GM06990 (cell line): ENCODE measurements around the gene TMEM43.

ENCODE experiments used
- DNase-seq: peaks from one replicate; pipeline ENCODE4 v3.0.0-alpha.2; 2011; ENCODE audit not compliant: insufficient read length; ENCODE audit errors: extremely low read depth
- H3K27me3 ChIP-seq: replicated peaks from 2 replicates; pipeline ENCODE4 v1.6.0; 2011; ENCODE audit warnings: low read length; ENCODE audit not compliant: control insufficient read depth, insufficient read depth
- H3K36me3 ChIP-seq: 2 replicates; pipeline ENCODE4 v1.5.1; 2011; ENCODE audit warnings: low read length; ENCODE audit not compliant: control insufficient read depth, insufficient read depth
- H3K4me3 ChIP-seq: replicated peaks from 2 replicates; pipeline ENCODE4 v1.5.1; 2011; ENCODE audit warnings: low read depth, mild to moderate bottlenecking, control low read depth, low read length
- CTCF ChIP-seq: IDR thresholded peaks from 2 replicates; pipeline ENCODE4 v1.5.1; 2011; ENCODE audit warnings: low read length, control low read depth, mild to moderate bottlenecking, inconsistent platforms; ENCODE audit not compliant: insufficient read depth, poor library complexity, severe bottlenecking

TMEM43 gene

GRCh38 chr3:14142567-14143270, 17.9 kb downstream of the TMEM43 start:
- peaks cover 36% of the 10 kb centered on the region for H3K36me3 ChIP-seq

GRCh38 chr3:14143271-14144225, 18.7 kb downstream of the TMEM43 start:
- no peak for TF ChIP-seq CTCF
- peaks cover 44% of the 10 kb centered on the region for H3K36me3 ChIP-seq
- DNase-seq = no peak

More at GRCh38 chr3:14142567-14143270, 17.9 kb downstream of the TMEM43 start:
- Histone ChIP-seq H3K27me3 (no peaks in the 10 kb centered on the region), H3K4me3 (no peak overlapping the region)
- no peak for DNase-seq
- TF ChIP-seq CTCF = no peak

GRCh38 chr3:14144423-14145075, 19.7 kb downstream of the TMEM43 start:
- H3K36me3 ChIP-seq = peaks cover 41% of the 10 kb centered on the region

More at GRCh38 chr3:14143271-14144225, 18.7 kb downstream of the TMEM43 start:
- Histone ChIP-seq H3K4me3 (no peak overlapping the region), H3K27me3 (no peaks in the 10 kb centered on the region)

GRCh38 chr3:14145236-14145635, 20.4 kb downstream of the TMEM43 start:
- DNase-seq = no peak
- Histone ChIP-seq H3K27me3 (no peaks in the 10 kb centered on the region), H3K36me3 (peaks cover 37% of the 10 kb centered on the region), H3K4me3 (no peak overlapping the region)
- no peak for TF ChIP-seq CTCF

More at GRCh38 chr3:14144423-14145075, 19.7 kb downstream of the TMEM43 start:
- DNase-seq = peak; percentile 26
- no peak for TF ChIP-seq CTCF
- Histone ChIP-seq H3K27me3 (no peaks in the 10 kb centered on the region), H3K4me3 (no peak overlapping the region)

GRCh38 chr3:14145670-14146380, 21.0 kb downstream of the TMEM43 start:
- TF ChIP-seq CTCF = no peak
- no peak for DNase-seq
- no peak overlapping the region for H3K4me3 ChIP-seq
- peaks cover 43% of the 10 kb centered on the region for H3K36me3 ChIP-seq
- H3K27me3 ChIP-seq = no peaks in the 10 kb centered on the region
